SH-SY5Y (cell line): ENCODE measurements around the gene BOD1L1.

ENCODE experiments used
- GATA2 ChIP-seq: IDR thresholded peaks from 2 replicates; pipeline ENCODE4 v1.6.1; 2011; ENCODE audit warnings: mild to moderate bottlenecking, low read depth, low read length
- GATA3 ChIP-seq: IDR thresholded peaks from 2 replicates; pipeline ENCODE4 v1.6.1; 2011; ENCODE audit warnings: low read depth, mild to moderate bottlenecking, low read length, moderate library complexity

BOD1L1 gene

GRCh38 chr4:13533670-13534343 is 93.7 kb downstream of the BOD1L1 start:
- TF ChIP-seq GATA2 (no peak), GATA3 (no peak)

DNA sequence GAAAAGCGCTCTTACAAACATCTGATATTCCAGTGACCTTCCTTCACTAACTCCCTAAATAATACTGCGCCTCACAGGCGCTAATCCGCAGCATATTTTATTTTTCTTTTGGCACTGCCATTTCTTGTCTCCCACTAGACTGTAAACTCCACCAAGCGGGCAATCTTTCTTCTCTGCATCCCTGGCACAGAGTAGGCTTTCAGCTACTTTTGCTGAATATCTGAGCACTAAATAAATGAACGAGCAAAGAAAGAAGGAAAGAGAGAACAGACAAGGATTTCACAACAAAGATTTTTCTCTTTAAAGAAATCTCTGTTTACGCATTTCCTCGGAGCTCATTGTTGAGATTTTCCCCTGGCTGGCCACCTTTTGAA is 95.9 kb downstream of the BOD1L1 start:
- TF ChIP-seq GATA3 (no peak), GATA2 (no peak)

DNA sequence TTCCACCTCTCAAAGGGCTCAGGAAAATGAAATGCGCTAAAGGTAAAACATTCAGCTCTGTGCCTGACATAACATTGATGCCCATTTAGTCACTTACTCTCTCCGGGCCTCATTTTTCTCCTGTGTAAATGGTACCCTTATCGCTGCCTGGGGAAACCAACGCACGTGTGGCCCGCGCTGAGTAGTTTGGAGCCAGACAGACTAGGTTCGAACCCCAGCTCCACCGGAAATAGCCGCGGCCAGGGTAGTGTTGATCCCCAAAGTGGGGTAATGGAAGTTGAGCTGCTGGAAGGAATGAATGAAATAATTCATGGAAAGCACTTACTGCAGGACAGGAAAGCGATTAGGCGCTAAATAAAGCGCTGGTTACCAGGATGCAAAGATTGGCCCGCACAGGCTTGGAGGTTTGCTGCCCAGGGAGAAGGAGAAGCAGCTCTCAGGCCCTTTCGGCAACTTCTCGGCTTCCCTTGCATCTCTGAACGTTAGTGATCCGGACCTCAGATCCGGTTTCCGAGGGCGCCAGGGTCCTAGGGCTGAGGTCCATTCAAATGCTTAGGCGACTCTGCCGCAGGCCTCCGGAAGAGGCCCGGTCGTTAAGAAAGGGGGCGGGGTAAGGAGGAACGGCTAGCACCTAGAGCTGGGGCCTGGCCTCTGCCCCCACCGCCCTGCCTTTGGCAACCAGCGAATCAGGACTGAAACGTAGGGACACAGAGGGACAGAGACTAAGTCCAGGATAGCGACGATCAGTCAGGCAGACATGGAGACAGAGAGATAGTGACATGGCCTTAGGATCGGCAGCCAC is 96.5 kb downstream of the BOD1L1 start:
- TF ChIP-seq GATA2 (no peak), GATA3 (no peak)

- no peak for TF ChIP-seq GATA3
- TF ChIP-seq GATA2 = no peak
Measured at GRCh38 chr4:13529128-13529919, 98.2 kb downstream of the BOD1L1 start.

DNA sequence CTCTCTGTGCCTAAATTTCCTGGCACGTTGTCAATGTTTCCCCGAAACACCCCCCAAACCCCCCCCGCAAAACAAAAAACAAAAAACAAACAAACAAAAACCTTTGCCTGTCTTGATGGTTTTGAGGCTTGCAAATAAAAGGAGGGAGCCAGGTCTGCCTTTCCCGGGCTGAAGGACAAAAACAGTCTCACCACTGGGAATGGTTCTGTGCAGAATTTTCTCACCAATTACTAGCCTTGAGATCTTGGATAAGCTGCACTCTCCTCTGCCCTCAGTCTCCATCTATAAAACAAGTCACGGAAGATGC is 98.8 kb downstream of the BOD1L1 start:
- TF ChIP-seq GATA3 = no peak
- TF ChIP-seq GATA2 = no peak

DNA sequence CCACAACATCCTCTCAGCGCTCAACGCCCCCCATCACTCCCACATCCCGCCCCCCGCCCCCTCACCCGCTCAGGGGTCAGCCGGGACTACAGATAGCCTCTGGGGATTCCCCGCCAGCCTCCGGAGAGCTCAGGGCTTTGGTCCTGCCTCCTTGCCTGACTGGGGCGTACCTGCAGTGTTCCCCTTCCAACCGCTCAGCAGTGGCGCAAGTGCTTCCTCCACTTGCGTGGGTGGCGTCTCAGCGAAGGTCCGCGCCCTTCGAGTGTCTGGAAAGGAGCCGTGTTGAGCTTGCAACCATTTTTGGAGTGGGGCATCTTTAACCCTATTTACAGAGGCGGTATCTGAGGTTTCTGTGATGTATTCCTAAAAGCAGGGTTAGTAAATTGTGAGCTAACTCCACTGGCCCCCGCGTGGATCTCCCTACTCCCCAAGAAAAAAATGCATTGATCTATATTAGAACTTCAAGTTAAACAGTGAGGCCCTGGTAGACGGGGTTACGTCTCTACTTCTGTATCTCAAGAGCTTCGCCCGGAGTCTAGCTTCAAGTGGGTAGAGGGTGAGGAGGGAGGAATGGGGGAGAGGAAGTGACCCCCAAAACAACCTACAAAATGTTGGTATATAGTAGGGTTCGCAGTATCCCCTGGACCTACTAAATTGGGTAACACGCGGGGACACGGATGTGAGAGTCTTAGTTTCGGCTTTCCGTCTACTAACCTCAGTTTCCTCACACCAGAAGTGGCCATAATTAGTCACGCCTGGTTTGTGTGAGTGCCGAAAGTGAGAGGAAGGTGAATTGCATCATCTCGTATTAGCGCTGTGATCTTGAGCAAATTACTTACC is 99.3 kb downstream of the BOD1L1 start:
- TF ChIP-seq GATA3 = no peak
- no peak for TF ChIP-seq GATA2

- TF ChIP-seq GATA2 = no peak
- TF ChIP-seq GATA3 = no peak
Measured at GRCh38 chr4:13527192-13527980, 100.1 kb downstream of the BOD1L1 start.

GRCh38 chr4:13526658-13527057 is 100.9 kb downstream of the BOD1L1 start:
- no peak for TF ChIP-seq GATA3
- no peak for TF ChIP-seq GATA2

- TF ChIP-seq GATA3 (no peak), GATA2 (no peak)
Measured at GRCh38 chr4:13525606-13526281, 101.8 kb downstream of the BOD1L1 start.

DNA sequence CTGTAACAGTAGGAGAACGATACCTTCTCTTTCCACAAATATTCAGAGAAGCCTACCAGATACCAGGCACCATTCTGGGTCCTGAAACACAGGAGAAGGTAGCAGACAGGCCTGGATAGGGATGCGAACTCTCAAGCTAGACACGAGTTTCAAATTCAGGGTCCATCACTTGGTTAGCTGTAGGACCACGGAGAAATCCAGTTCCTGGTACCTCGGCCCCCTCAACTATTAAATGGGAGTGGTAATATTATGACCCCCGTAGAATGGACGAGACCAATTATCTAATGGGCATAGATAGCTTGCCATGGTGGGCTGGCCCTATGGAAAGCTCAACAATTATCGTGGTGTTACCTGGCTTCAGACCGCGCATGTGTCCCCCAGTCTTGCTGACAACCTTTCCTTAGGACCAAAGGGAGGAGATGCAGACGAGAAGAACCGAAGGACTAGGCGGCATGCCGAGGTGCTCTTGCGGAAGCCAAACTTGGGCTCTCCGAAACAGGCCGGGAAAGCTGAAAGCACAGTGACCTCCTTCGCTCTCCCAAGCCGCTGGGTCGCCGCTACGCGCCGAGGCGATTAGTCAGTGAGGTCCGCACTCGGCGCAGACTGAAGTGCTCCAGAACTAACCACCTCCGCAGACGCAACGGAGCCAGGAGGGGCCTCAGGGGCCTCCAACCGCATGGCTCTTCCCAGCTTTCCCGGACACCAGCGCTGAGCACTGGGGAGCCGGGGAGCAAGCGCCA is 102.9 kb downstream of the BOD1L1 start:
- TF ChIP-seq GATA3 = no peak

DNA sequence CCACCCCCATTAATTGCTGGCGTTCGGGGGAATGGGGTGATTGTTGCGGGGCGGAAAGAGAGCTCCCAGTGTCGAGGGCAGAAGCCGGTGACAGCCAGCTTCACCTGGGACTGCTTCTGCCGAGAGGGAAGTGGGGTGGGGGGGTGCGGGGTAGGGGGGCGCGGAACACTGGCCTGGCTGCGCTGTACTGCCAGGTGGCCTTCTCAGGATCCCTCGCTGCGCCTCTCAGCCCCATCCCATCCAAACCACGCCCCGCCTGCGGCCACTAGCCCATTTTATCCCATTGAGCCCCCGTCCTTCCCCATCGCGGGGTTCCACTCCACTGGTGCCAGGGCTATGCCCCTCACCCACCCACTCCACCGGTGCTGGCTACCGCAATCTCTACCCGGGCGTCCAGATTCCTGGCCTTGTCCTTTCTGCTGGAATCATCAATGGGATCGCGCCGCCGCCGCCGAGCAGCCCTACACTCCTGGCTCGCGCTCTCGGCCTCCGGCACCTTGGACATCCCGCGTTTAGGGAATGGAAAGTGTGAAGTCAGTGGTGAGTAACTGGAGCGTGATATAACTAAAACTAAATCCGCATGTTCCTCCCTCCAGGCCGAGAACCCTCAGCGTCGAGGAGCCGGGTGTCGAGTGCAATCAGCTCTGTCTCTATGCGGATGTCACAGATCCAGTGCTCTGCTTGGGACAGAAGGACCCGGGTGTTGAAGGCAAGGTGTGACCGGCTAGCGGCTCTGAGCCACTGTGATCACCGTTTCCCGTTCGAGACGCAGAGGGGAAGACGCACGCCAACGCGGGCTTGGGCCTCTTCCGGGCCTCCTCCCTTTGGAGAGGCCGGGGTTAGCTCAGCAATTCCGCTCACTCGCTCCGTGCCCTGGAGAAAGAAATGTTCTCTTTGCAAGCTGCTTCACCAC is 103.7 kb downstream of the BOD1L1 start:
- TF ChIP-seq GATA2 = no peak
- TF ChIP-seq GATA3 = no peak

DNA sequence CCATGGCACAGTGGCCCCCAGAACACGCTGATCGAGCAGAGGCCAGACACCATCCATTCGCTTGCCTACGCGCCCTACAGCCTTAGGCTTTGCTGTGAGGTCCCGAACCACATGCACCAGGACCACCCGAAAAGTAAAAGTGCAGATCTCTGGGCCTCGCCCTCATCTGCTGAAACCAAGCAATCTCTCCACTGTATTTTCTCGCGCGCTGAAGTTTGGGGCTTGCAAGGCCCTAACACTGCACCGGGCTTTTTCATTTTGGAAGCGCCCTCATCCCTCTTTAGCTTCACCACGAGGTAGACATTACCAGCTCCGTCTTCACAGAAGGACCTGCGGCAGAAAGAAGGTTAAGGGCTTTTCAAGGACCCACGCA is 104.4 kb downstream of the BOD1L1 start:
- no peak for TF ChIP-seq GATA2
- no peak for TF ChIP-seq GATA3
